ENCODE results near the gene NAALADL1.

DNA sequence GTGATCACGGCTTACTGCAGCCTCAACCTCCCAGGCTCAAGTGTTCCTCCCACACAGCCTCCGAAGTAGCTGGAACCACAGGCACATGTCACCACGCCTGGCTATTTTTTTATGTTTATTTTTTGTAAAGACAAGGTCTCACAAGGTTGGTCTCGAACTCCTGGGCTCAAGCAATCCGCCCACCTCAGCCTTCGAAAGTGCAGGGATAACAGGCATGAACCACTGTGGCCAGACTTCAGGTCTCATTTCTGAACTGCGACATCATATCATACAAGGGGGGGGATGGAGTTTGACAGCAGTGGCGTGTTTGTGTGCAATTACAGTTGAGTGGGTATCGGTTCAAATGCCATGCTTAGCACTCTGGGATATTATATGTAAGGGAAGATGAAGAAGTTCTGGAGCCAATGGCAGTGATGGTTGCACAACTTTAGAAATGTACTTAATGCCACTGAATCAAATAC lies 6.9 kb downstream of the NAALADL1 start:
- TF ChIP-seq, protein P1, sequence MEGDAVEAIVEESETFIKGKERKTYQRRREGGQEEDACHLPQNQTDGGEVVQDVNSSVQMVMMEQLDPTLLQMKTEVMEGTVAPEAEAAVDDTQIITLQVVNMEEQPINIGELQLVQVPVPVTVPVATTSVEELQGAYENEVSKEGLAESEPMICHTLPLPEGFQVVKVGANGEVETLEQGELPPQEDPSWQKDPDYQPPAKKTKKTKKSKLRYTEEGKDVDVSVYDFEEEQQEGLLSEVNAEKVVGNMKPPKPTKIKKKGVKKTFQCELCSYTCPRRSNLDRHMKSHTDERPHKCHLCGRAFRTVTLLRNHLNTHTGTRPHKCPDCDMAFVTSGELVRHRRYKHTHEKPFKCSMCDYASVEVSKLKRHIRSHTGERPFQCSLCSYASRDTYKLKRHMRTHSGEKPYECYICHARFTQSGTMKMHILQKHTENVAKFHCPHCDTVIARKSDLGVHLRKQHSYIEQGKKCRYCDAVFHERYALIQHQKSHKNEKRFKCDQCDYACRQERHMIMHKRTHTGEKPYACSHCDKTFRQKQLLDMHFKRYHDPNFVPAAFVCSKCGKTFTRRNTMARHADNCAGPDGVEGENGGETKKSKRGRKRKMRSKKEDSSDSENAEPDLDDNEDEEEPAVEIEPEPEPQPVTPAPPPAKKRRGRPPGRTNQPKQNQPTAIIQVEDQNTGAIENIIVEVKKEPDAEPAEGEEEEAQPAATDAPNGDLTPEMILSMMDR (IDR thresholded peaks at IDR 0.05; ENCODE audit: low read depth, low read length, poor library complexity, severe bottlenecking) = no peak
- no peak for TF ChIP-seq EZH2phosphoT487 (IDR thresholded peaks at IDR 0.05; ENCODE audit: borderline replicate concordance, low read length)
